ENCODE data around the gene ATF6B.

The ATF6B gene

GRCh38 chr6:32075781-32076180 is 52.3 kb downstream of the ATF6B start:
- Histone ChIP-seq H3K9me3 (no peaks in the 10 kb centered on the region), H3K36me3 (no peaks in the 10 kb centered on the region), H3K4me1 (no peaks in the 10 kb centered on the region), H3K4me3 (ENCODE audit: low read depth, low read length) (no peak overlapping the region), H3K27me3 (peaks cover 2% of the 10 kb centered on the region; the same call in 1 of the 2 replicates)
- DNase-seq: no peak
- no peak for TF ChIP-seq CTCF (IDR thresholded peaks at IDR 0.05; ENCODE audit: low read depth, low read length)

GRCh38 chr6:32074996-32075532 is 53.0 kb downstream of the ATF6B start:
- no peak for TF ChIP-seq CTCF (IDR thresholded peaks at IDR 0.05; ENCODE audit: low read depth, low read length)
- H3K4me3 ChIP-seq (ENCODE audit: low read depth, low read length): no peak overlapping the region
- no peaks in the 10 kb centered on the region for H3K4me1 ChIP-seq

GRCh38 chr6:32073613-32074012 is 54.4 kb downstream of the ATF6B start:
- H3K9me3 ChIP-seq: no peaks in the 10 kb centered on the region
- H3K27me3 ChIP-seq: peaks cover 7% of the 10 kb centered on the region; the same call in 1 of the 2 replicates
- H3K4me1 ChIP-seq: no peaks in the 10 kb centered on the region
- DNase-seq: no peak
- TF ChIP-seq CTCF (IDR thresholded peaks at IDR 0.05; ENCODE audit: low read depth, low read length): no peak
- no peaks in the 10 kb centered on the region for H3K36me3 ChIP-seq
- no peak overlapping the region for H3K4me3 ChIP-seq (ENCODE audit: low read depth, low read length)

More at GRCh38 chr6:32074996-32075532, 53.0 kb downstream of the ATF6B start:
- Histone ChIP-seq H3K27me3 (peaks cover 5% of the 10 kb centered on the region; the same call in 1 of the 2 replicates), H3K9me3 (no peaks in the 10 kb centered on the region), H3K36me3 (no peaks in the 10 kb centered on the region)
- no peak for DNase-seq

GRCh38 chr6:32073101-32073500 is 54.9 kb downstream of the ATF6B start:
- TF ChIP-seq CTCF (IDR thresholded peaks at IDR 0.05; ENCODE audit: low read depth, low read length): no peak
- Histone ChIP-seq H3K36me3 (no peaks in the 10 kb centered on the region), H3K4me3 (ENCODE audit: low read depth, low read length) (no peak overlapping the region), H3K9me3 (no peaks in the 10 kb centered on the region), H3K4me1 (no peaks in the 10 kb centered on the region), H3K27me3 (peaks cover 7% of the 10 kb centered on the region; the same call in 1 of the 2 replicates)
- DNase-seq: no peak

GRCh38 chr6:32070814-32071543 is 57.1 kb downstream of the ATF6B start:
- no peaks in the 10 kb centered on the region for H3K36me3 ChIP-seq
- DNase-seq: no peak
- H3K4me3 ChIP-seq (ENCODE audit: low read depth, low read length): no peak overlapping the region
- TF ChIP-seq CTCF (IDR thresholded peaks at IDR 0.05; ENCODE audit: low read depth, low read length): no peak
- no peaks in the 10 kb centered on the region for H3K9me3 ChIP-seq
- H3K27me3 ChIP-seq: peaks cover 10% of the 10 kb centered on the region; the same call in 1 of the 2 replicates
- H3K4me1 ChIP-seq: no peaks in the 10 kb centered on the region

- H3K36me3 ChIP-seq: no peaks in the 10 kb centered on the region
- H3K27me3 ChIP-seq: peaks cover 10% of the 10 kb centered on the region; the same call in 1 of the 2 replicates
- DNase-seq: no peak
- H3K9me3 ChIP-seq: no peaks in the 10 kb centered on the region
- no peak overlapping the region for H3K4me3 ChIP-seq (ENCODE audit: low read depth, low read length)
- TF ChIP-seq CTCF (IDR thresholded peaks at IDR 0.05; ENCODE audit: low read depth, low read length): no peak
- H3K4me1 ChIP-seq: no peaks in the 10 kb centered on the region
Observed at GRCh38 chr6:32069878-32070515, 58.0 kb downstream of the ATF6B start.
